OCI-LY3 (cell line): ENCODE results near the gene ATP6V0A1.

Experiments
- H2AFZ ChIP-seq: fragments of 200-600, 300-600 bp; shearing (Covaris generic); 2 replicates; pipeline ENCODE4 v1.6.0; 2014; ENCODE audit warnings: antibody characterized with exemption, low read depth, low read length
- H3K27ac ChIP-seq: fragments of 200-600, 300-600 bp; sonication (generic); 2 replicates; pipeline ENCODE4 v1.5.1; 2014; ENCODE audit warnings: mild to moderate bottlenecking, low read length, moderate library complexity, mixed read lengths
- H3K27me3 ChIP-seq: fragments of 200-600, 300-600 bp; sonication (generic); 2 replicates; pipeline ENCODE4 v1.6.1; 2014; ENCODE audit warnings: low read depth, low read length, mixed read lengths
- H3K36me3 ChIP-seq: fragments of 200-600, 300-600 bp; sonication (generic); replicated peaks from 2 replicates; pipeline ENCODE3; 2014; ENCODE audit warnings: low read depth, low read length, mixed read lengths
- H3K4me1 ChIP-seq: fragments of 300-600, 200-600 bp; sonication (generic); 2 replicates; pipeline ENCODE4 v1.6.1; 2014; ENCODE audit warnings: low read length, mixed read lengths
- H3K4me2 ChIP-seq: fragments of 200-600, 300-600 bp; sonication (generic); 2 replicates; pipeline ENCODE4 v1.6.1; 2014; ENCODE audit warnings: low read length, mixed read lengths
- H3K4me3 ChIP-seq: fragments of 300-600, 200-600 bp; sonication (generic); 2 replicates; pipeline ENCODE4 v1.5.1; 2014; ENCODE audit warnings: antibody characterized with exemption, mild to moderate bottlenecking, low read length, moderate library complexity
- H3K79me2 ChIP-seq: fragments of 300-600, 200-600 bp; shearing (Covaris generic); 2 replicates; pipeline ENCODE4 v1.6.1; 2014; ENCODE audit warnings: mild to moderate bottlenecking, low read length, mixed read lengths
- H3K9ac ChIP-seq: fragments of 300-600, 200-600 bp; shearing (Covaris generic); 2 replicates; pipeline ENCODE4 v1.6.0; 2014; ENCODE audit warnings: mild to moderate bottlenecking, low read length, moderate library complexity
- H3K9me3 ChIP-seq: fragments of 200-600, 300-600 bp; shearing (Covaris generic); 2 replicates; pipeline ENCODE4 v1.6.1; 2014; ENCODE audit warnings: low read length, mixed read lengths; ENCODE audit not compliant: insufficient read depth
- H4K20me1 ChIP-seq: fragments of 200-600, 300-600 bp; sonication (generic); 2 replicates; pipeline ENCODE4 v1.6.1; 2016; ENCODE audit warnings: low read length, mixed read lengths; ENCODE audit not compliant: insufficient read depth
- EZH2phosphoT487 ChIP-seq: fragments of 200-600 bp; shearing (Covaris generic); IDR thresholded peaks from 2 replicates; pipeline ENCODE4 v1.6.1; 2018; ENCODE audit warnings: antibody characterized with exemption, mixed run types, low read depth
- TF ChIP-seq, protein P1 (sequence below): fragments of 200-600, 300-600 bp; sonication (generic); IDR thresholded peaks from 2 replicates; pipeline ENCODE4 v1.5.1; 2014; ENCODE audit warnings: antibody characterized with exemption, low read length, low read depth

ATP6V0A1 gene

DNA sequence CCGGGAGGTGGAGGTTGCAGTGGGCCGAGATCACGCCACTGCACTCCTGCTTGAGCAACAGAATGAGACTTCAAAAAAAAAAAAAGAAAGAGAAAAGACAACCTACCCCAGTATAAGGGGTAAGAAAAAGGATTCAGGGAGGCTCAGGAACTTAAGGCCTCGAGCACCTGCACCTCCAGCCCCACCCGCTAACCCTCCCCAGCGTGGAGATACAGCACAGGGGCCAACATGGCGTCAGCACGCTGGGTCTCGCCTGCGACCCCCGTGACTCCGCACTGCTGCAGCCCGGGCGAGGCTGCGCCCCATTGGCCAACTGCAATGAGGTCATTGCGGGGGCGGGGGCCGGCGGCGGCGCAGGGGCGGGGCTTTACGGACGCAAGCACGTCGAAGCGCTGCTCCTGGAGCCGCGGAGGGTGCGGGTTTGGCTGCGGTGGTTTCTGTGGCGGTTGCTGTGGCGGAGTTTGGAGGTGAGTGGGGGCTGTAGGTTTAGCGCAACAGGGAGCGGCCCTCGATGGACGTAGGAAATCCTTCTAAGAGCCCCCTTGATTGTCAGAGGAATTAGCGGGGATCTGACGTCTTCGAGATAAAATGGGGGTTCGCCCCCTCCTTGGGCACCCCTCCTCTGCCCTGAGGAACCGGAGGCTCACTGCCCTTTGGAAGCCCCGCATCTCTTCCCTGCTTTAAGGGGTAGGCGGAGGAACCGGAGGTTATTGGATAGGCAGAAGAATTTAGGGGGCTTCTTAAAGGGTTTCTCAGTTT is at the start of gene ATP6V0A1:
TSS of gene ATP6V0A1 (plus strand) at position 382 of the 759 bp plus-strand sequence. CDS start 2,017 bp downstream, outside the sequence.
- Histone ChIP-seq H4K20me1 (peaks cover 16% of the 10 kb centered on the region), H3K79me2 (peaks cover 31% of the 10 kb centered on the region), H3K4me3 (peak within 1 kb of the TSS; percentile 90), H3K27me3 (no peaks in the 10 kb centered on the region), H3K4me2 (peak within 1 kb of the TSS; percentile 85), H3K27ac (peak within 1 kb of the TSS; percentile 92), H2AFZ (no peak within 1 kb of the TSS), H3K36me3 (peaks cover 15% of the 10 kb centered on the region), H3K9ac (peak within 1 kb of the TSS; percentile 89), H3K9me3 (no peaks in the 10 kb centered on the region), H3K4me1 (peaks cover 53% of the 10 kb centered on the region)
- TF ChIP-seq, protein P1, sequence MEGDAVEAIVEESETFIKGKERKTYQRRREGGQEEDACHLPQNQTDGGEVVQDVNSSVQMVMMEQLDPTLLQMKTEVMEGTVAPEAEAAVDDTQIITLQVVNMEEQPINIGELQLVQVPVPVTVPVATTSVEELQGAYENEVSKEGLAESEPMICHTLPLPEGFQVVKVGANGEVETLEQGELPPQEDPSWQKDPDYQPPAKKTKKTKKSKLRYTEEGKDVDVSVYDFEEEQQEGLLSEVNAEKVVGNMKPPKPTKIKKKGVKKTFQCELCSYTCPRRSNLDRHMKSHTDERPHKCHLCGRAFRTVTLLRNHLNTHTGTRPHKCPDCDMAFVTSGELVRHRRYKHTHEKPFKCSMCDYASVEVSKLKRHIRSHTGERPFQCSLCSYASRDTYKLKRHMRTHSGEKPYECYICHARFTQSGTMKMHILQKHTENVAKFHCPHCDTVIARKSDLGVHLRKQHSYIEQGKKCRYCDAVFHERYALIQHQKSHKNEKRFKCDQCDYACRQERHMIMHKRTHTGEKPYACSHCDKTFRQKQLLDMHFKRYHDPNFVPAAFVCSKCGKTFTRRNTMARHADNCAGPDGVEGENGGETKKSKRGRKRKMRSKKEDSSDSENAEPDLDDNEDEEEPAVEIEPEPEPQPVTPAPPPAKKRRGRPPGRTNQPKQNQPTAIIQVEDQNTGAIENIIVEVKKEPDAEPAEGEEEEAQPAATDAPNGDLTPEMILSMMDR = no peak
- no peak for TF ChIP-seq EZH2phosphoT487

DNA sequence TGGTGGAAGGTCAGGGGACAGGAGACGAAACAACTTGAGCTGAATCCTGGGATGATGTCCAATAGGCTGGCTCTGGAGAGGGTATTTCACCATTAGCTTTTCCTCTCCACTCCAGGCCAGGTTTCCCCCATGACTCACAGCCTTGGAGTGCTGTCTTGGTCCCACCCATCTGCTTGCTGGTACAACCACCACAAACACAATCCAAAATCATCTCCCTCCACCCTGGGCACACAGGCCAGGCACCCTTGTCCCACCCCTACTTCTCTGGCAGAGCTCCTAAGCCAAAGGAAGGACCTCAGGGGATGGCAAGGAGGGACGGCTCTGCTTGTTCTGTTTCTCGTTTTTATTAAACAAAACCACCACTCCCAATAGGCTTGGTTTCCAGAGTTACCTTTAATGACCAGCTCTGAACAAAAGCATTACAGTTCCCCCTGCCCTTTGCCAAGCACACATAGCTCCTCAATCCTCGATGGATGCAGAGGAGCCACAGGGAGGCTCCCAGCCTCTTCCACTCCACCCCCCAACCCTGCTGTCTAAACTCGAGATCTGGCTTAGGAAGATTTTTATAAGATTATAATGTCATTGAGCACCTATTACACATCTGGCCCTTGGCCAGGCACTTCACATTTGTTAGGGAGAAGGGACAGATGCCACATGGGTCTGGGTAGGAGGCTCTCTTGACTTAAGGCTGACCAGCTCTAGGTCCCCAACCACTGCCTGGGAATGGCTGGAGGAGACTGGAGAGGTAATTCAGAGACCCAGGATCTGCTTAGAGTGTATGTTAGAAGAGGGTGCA is 49.0 kb upstream of the ATP6V0A1 start:
- peak overlapping the region; percentile 42 for H3K4me2 ChIP-seq

DNA sequence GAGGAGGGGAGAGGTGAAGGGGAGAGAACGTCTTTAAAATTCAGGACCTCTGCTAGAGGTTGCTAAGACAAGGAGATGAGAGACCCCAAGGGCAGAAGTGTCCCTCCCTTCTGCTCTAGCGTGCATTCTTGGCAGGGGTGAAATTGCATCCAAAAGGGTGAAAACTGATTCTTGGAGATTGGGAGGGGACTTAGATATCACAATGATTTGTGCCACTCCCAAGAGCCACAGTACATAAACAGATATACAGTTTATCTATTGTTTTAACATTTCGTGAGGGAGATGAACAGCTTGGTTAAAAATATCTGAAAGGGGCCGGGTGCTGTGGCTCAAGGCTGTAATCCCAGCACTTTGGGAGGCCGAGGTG is 48.4 kb upstream of the ATP6V0A1 start:
- H3K79me2 ChIP-seq = no peaks in the 10 kb centered on the region
- H3K36me3 ChIP-seq = no peaks in the 10 kb centered on the region
- H3K27ac ChIP-seq = 0 out of 2 replicates have a peak overlapping the region, but pooled peaks have one; percentile 5
- H3K4me3 ChIP-seq = no peak overlapping the region
- H3K4me2 ChIP-seq = peak overlapping the region; percentile 42
- H3K9ac ChIP-seq = peak overlapping the region; percentile 27; the same call in 1 of the 2 replicates
- H3K4me1 ChIP-seq = peaks cover 70% of the 10 kb centered on the region
- no peaks in the 10 kb centered on the region for H3K27me3 ChIP-seq
- H2AFZ ChIP-seq = no peak overlapping the region; the same call in 1 of the 2 replicates
- H4K20me1 ChIP-seq = no peaks in the 10 kb centered on the region
- TF ChIP-seq, protein P1 = no peak
- TF ChIP-seq EZH2phosphoT487 = no peak
- H3K9me3 ChIP-seq = no peaks in the 10 kb centered on the region

More for the DNA sequence above, 49.0 kb upstream of the ATP6V0A1 start:
- Histone ChIP-seq H3K9me3 (no peaks in the 10 kb centered on the region), H3K27ac (0 out of 2 replicates have a peak overlapping the region, but pooled peaks have one; percentile 5), H3K9ac (peak overlapping the region; percentile 27; the same call in 1 of the 2 replicates), H3K79me2 (no peaks in the 10 kb centered on the region), H2AFZ (peak overlapping the region; percentile 2; the same call in 1 of the 2 replicates), H4K20me1 (no peaks in the 10 kb centered on the region), H3K36me3 (no peaks in the 10 kb centered on the region), H3K4me1 (peaks cover 64% of the 10 kb centered on the region), H3K4me3 (no peak overlapping the region), H3K27me3 (no peaks in the 10 kb centered on the region; the same call in 1 of the 2 replicates)
- TF ChIP-seq EZH2phosphoT487 = no peak
- TF ChIP-seq, protein P1 = no peak

DNA sequence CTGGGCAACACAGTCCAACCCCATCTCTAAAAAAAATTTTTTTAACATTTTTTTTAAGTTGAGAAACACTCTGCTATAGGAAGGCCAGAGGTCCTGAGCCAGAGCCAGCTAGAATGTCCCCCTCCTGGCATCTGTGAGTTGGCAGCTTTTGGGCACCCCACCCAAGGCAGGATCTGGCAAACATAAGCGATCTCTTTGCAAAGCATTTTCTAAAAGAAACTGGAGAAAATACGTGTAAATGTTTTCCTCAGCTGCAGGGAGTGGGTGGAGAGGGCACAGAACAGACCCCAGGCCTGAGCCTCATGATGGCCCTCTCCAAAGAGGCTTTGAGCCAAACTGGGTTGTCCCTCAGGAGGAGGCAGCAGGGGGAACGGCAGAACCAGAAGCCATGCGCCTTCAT is 47.3 kb upstream of the ATP6V0A1 start:
- peak overlapping the region; percentile 81 for H3K27ac ChIP-seq
- H3K27me3 ChIP-seq = no peaks in the 10 kb centered on the region
- peak overlapping the region; percentile 82 for H2AFZ ChIP-seq
- TF ChIP-seq, protein P1 = no peak
- no peak for TF ChIP-seq EZH2phosphoT487
- no peaks in the 10 kb centered on the region for H4K20me1 ChIP-seq
- peak overlapping the region; percentile 74 for H3K4me3 ChIP-seq
- peak overlapping the region; percentile 93 for H3K4me2 ChIP-seq
- H3K4me1 ChIP-seq = peaks cover 69% of the 10 kb centered on the region
- no peaks in the 10 kb centered on the region for H3K9me3 ChIP-seq
- no peaks in the 10 kb centered on the region for H3K36me3 ChIP-seq
- H3K79me2 ChIP-seq = no peaks in the 10 kb centered on the region
- peak overlapping the region; percentile 81 for H3K9ac ChIP-seq
